ENCODE measurements around the gene ZNF646.

ZNF646 gene

GRCh38 chr16:31089199-31089598, 15.0 kb downstream of the ZNF646 start:
- no peak overlapping the region for H3K4me3 ChIP-seq (ENCODE audit: low read depth, low read length)
- TF ChIP-seq, protein P1, sequence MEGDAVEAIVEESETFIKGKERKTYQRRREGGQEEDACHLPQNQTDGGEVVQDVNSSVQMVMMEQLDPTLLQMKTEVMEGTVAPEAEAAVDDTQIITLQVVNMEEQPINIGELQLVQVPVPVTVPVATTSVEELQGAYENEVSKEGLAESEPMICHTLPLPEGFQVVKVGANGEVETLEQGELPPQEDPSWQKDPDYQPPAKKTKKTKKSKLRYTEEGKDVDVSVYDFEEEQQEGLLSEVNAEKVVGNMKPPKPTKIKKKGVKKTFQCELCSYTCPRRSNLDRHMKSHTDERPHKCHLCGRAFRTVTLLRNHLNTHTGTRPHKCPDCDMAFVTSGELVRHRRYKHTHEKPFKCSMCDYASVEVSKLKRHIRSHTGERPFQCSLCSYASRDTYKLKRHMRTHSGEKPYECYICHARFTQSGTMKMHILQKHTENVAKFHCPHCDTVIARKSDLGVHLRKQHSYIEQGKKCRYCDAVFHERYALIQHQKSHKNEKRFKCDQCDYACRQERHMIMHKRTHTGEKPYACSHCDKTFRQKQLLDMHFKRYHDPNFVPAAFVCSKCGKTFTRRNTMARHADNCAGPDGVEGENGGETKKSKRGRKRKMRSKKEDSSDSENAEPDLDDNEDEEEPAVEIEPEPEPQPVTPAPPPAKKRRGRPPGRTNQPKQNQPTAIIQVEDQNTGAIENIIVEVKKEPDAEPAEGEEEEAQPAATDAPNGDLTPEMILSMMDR (conservative IDR thresholded peaks at IDR 0.05; ENCODE audit: low read depth, low read length) = no peak
- no peak for DNase-seq (ENCODE audit: low read depth)

DNA sequence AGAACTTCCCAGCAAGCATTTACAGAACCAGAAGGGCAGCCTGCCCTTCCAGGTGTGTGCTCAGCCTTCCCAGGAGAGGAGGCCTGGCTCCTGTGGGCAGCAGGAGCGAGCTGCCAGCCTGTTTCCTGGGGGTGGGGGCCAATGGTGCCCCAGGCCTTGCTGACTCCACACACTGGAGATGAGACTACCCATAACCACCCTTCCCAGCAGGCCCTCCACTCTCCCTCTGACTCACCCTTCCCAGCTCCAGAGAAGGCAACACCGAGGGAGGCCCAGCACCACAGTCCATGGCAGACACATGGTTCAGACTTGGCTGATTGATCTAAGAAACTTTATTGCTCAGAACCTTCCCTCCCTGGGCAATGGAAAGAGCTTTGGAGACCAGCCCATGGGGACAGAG, 16.3 kb downstream of the ZNF646 start:
- TF ChIP-seq, protein P1 (conservative IDR thresholded peaks at IDR 0.05; ENCODE audit: low read depth, low read length) = no peak
- no peak overlapping the region for H3K4me3 ChIP-seq (ENCODE audit: low read depth, low read length)
- DNase-seq (ENCODE audit: low read depth) = peak; percentile 75

GRCh38 chr16:31092330-31092729, 18.1 kb downstream of the ZNF646 start:
- no peak for DNase-seq (ENCODE audit: low read depth)

GRCh38 chr16:31093132-31093703, 19.0 kb downstream of the ZNF646 start:
- peak overlapping the region; percentile 95 for H3K4me3 ChIP-seq (ENCODE audit: low read depth, low read length)
- TF ChIP-seq, protein P1 (conservative IDR thresholded peaks at IDR 0.05; ENCODE audit: low read depth, low read length) = no peak
- peak; percentile 56 for DNase-seq (ENCODE audit: low read depth)

More at GRCh38 chr16:31092330-31092729, 18.1 kb downstream of the ZNF646 start:
- no peak overlapping the region for H3K4me3 ChIP-seq (ENCODE audit: low read depth, low read length)
- TF ChIP-seq, protein P1 (conservative IDR thresholded peaks at IDR 0.05; ENCODE audit: low read depth, low read length) = no peak

DNA sequence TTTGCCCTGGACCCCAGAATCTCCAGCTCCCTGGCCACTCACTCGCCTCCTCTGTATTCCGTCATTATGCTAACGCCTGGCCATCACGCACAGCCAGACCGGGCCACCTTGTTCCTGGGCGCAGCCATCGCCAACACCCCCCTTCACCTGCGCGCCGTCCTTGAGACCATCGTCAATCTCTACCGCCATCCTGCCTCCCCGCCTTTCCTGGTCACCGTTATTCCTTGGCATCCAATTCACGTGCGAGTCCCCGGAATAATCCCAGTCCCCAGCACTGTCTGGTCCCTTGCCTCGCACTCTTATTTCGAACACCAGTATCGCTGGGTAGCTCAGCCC, 19.8 kb downstream of the ZNF646 start:
- H3K4me3 ChIP-seq (ENCODE audit: low read depth, low read length) = peak overlapping the region; percentile 95
- no peak for DNase-seq (ENCODE audit: low read depth)
- TF ChIP-seq, protein P1 (conservative IDR thresholded peaks at IDR 0.05; ENCODE audit: low read depth, low read length) = no peak

GRCh38 chr16:31094424-31095120, 20.4 kb downstream of the ZNF646 start, which contains the start of gene VKORC1:
VKORC1 (minus strand) TSS chr16:31094797; CDS start chr16:31094729, 68 bp downstream.
- peak; percentile 99 for DNase-seq (ENCODE audit: low read depth)
- H3K4me3 ChIP-seq (ENCODE audit: low read depth, low read length) = peak within 1 kb of the TSS; percentile 95
- TF ChIP-seq, protein P1 (conservative IDR thresholded peaks at IDR 0.05; ENCODE audit: low read depth, low read length) = no peak

Measured in choroid plexus epithelial cell (primary cell).